Chondrocyte (in vitro differentiated cells): ENCODE data around the gene ADIG. TPM values are rescaled to one million over a fixed set of nuclear protein-coding genes. Genes with fewer than 3 reads are reported as not detected.

Source experiments
- DNase-seq: peaks from one replicate; pipeline ENCODE4 v3.0.0; 2021; ENCODE audit warnings: mixed read lengths, low spot score
- H3K27ac Mint-ChIP-seq: one replicate; pipeline ENCODE4 v1.8.0; 2021; ENCODE audit warnings: mild to moderate bottlenecking, moderate library complexity, mixed read lengths; ENCODE audit not compliant: unreplicated experiment
- H3K27me3 Mint-ChIP-seq: 2 replicates; pipeline ENCODE4 v1.8.0; 2021; ENCODE audit warnings: low read depth, mixed read lengths
- H3K36me3 Mint-ChIP-seq: 2 replicates; pipeline ENCODE4 v1.8.0; 2021; ENCODE audit warnings: low read depth, mixed read lengths
- H3K4me1 Mint-ChIP-seq: 2 replicates; pipeline ENCODE4 v1.8.0; 2021; ENCODE audit warnings: low read depth, mild to moderate bottlenecking, mixed read lengths
- H3K4me3 Mint-ChIP-seq: one replicate; pipeline ENCODE4 v1.8.0; 2021; ENCODE audit warnings: mild to moderate bottlenecking, moderate library complexity, mixed read lengths; ENCODE audit not compliant: unreplicated experiment
- H3K9me3 Mint-ChIP-seq: 2 replicates; pipeline ENCODE4 v1.8.0; 2021; ENCODE audit warnings: low read depth, mixed read lengths
- total RNA-seq: library from RNA; stranded (reverse); gene quantifications from 3 replicates; pipeline ENCODE4 v1.2.1, GENCODE V29; 2021
- TF ChIP-seq, protein P1 (sequence below): fragments of 200-600 bp; sonication (generic); IDR thresholded peaks from 2 replicates; pipeline ENCODE4 v1.5.0; 2021; ENCODE audit warnings: antibody characterized with exemption, mild to moderate bottlenecking, moderate library complexity

Gene ADIG
- total RNA-seq, 1 donor from 2014 or later = not detected

DNA sequence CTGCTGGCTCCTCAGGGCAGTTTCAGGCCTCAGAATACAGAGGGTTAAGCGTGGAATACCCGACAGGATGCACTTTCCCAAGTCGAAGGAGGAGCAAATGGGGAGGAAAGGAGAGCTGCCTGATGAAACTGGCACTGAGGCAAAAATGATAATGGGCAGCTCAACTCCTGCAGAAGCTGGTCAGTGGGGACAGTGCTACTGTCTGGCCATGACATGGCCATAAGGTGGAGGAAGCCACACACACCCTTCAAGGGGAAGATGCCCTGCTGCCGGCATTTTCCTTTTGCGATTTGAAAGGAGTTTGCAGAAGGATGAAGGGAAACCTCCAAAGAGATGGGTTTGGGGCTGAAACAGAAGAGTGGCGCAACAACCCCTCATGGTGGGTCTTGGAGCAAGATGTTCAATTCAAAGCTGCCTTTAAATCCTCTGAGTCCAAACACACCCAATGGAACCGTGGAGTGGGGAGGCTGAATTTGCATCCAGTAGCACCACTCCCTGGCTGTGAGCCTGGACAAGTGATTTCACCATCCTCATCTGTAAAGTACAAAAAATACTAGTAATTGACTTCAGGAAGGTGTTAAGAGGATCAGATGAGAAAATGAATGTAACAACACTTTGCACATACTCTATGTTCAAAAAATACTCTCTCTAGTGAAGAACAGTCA, 3.2 kb downstream of the ADIG start:
- no peak overlapping the region for H3K27ac Mint-ChIP-seq
- no peak for DNase-seq
- H3K27me3 Mint-ChIP-seq = no peaks in the 10 kb centered on the region
- H3K4me1 Mint-ChIP-seq = peaks cover 4% of the 10 kb centered on the region
- no peaks in the 10 kb centered on the region for H3K9me3 Mint-ChIP-seq
- TF ChIP-seq, protein P1, sequence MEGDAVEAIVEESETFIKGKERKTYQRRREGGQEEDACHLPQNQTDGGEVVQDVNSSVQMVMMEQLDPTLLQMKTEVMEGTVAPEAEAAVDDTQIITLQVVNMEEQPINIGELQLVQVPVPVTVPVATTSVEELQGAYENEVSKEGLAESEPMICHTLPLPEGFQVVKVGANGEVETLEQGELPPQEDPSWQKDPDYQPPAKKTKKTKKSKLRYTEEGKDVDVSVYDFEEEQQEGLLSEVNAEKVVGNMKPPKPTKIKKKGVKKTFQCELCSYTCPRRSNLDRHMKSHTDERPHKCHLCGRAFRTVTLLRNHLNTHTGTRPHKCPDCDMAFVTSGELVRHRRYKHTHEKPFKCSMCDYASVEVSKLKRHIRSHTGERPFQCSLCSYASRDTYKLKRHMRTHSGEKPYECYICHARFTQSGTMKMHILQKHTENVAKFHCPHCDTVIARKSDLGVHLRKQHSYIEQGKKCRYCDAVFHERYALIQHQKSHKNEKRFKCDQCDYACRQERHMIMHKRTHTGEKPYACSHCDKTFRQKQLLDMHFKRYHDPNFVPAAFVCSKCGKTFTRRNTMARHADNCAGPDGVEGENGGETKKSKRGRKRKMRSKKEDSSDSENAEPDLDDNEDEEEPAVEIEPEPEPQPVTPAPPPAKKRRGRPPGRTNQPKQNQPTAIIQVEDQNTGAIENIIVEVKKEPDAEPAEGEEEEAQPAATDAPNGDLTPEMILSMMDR = no peak
- no peak overlapping the region for H3K4me3 Mint-ChIP-seq
- no peaks in the 10 kb centered on the region for H3K36me3 Mint-ChIP-seq

DNA sequence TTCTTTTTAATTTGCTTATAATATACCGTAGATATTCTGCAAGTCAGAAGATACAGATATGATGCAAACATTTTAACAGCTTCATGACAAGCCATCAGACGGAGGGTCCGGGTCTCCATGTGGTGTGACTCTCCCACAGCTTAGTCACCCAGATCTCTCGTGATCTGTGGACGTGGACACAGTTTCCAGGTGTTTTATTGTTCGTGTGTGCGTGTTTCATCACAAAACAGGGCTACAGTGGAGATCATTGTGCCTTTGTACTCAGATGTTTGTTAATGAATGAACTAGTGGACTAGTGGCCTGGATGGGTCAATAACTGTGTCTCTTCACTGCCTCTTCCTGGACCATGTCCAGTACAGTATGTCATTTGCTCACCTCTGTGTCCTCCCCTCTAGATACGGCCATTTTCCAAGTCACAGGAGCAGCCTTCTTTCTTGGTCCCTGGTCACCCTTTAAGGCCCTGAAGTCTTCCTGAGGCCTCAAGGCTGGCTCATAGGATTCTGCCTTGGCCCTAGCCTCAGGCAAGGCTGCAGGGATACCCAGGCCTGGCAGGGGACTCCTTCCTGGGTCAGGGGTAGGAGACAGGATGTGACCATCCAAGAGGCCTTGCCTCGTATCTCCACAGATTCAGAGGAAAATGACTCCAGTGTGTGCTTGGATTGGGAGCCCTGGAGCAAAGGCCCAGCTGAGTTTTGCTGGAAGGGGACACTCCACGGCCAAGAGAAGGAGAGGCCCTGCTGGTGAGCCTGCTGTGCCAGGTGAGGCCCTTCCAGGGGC, 4.6 kb downstream of the ADIG start:
- Mint-ChIP-seq H3K36me3 (no peaks in the 10 kb centered on the region), H3K9me3 (no peaks in the 10 kb centered on the region), H3K27me3 (no peaks in the 10 kb centered on the region), H3K4me3 (no peak overlapping the region), H3K4me1 (peaks cover 4% of the 10 kb centered on the region), H3K27ac (no peak overlapping the region)
- TF ChIP-seq, protein P1 = no peak
- no peak for DNase-seq

DNA sequence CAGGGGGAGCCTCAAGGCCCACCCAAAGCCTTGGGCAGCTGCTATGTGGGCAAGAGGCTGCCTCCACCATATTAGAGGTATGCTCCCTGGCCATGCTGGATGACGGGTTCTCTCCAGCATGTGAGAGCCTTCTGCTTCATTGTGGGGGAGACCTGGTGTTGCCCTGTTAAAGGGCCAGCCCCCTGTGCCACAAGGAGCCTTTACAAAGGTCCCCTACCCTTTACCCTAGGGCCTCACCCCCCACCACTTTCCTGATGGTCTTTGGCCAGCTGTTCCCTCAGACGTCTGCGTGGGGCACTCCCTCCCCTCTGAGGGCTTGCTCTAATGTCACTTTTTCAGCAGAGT, 5.2 kb downstream of the ADIG start:
- no peak for DNase-seq
- TF ChIP-seq, protein P1 = no peak

DNA sequence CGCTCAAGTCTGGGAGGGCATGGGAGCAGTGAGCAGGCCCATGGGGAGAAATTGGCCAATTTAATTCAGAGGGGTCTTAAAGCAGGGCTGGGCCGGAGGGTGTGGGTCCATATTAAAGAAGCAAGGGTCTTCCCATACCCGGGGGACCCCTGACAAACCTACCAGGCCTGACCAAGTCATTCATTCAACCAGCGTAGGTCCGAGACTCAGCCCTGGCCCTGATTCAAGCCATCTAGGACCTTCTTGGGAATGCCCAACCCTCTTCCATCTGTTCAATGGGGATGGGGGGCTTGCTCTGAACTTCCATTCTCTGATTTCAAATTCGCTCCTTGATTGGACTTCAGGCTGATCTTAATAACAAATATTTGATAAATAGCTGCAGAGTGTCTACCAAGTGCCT, 7.3 kb downstream of the ADIG start:
- H3K9me3 Mint-ChIP-seq = no peaks in the 10 kb centered on the region
- TF ChIP-seq, protein P1 = no peak
- H3K27ac Mint-ChIP-seq = no peak overlapping the region
- H3K36me3 Mint-ChIP-seq = no peaks in the 10 kb centered on the region
- H3K27me3 Mint-ChIP-seq = no peaks in the 10 kb centered on the region
- DNase-seq = no peak
- no peak overlapping the region for H3K4me3 Mint-ChIP-seq
- H3K4me1 Mint-ChIP-seq = no peaks in the 10 kb centered on the region

More for the DNA sequence above, 5.2 kb downstream of the ADIG start:
- Mint-ChIP-seq H3K27ac (no peak overlapping the region), H3K4me3 (no peak overlapping the region), H3K4me1 (no peaks in the 10 kb centered on the region), H3K36me3 (no peaks in the 10 kb centered on the region), H3K9me3 (no peaks in the 10 kb centered on the region), H3K27me3 (no peaks in the 10 kb centered on the region)

DNA sequence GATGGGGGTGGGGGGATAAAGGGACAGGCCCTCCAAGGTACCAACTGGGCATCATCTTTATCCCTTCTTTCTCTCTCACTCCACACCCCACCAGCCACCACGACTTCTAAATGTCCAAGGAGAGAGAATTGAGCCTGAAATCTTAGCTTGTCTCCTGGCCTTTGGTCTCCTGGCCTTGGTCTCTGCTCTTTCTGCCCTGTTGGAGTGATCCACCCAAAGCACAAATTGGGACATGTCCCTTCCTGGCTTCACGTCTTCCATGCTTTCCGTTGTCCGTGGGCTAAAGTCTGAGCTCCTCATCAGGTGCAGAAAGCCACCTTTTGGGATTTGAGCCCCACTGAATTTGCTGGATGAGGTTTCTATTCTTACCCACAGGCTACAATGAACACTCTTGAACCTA, 8.4 kb downstream of the ADIG start:
- Mint-ChIP-seq H3K27ac (no peak overlapping the region), H3K4me3 (no peak overlapping the region), H3K9me3 (no peaks in the 10 kb centered on the region), H3K36me3 (no peaks in the 10 kb centered on the region), H3K4me1 (no peaks in the 10 kb centered on the region), H3K27me3 (no peaks in the 10 kb centered on the region)
- TF ChIP-seq, protein P1 = no peak
- DNase-seq = no peak
